ENCODE results near the gene FAM210B.
A peak's percentile ranks its signal among the peaks of the same experiment; 100 is the strongest.

FAM210B gene

DNA sequence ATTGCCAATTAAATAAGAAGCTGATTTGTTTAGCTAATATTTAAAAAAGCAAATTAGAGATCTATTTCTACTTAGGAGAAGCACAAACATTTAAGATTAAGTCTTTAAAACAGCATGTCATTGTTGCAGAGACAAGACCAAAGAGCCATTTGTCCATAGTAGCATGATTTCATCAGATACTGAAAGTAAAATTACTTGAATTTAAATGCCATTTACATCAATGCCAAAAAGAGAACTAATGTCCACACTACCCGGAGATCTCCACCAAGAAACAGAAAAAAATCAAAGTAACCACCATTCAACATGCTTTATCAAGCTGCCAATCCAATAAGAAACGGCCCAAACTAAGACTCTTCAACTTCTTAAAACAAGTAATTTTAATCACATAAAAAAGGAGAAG is 17.6 kb downstream of the FAM210B start:
- no peak for ATAC-seq
- TF ChIP-seq ARNTL (CRISPR knock-in tag; IDR thresholded peaks at IDR 0.05; ENCODE audit: borderline replicate concordance, low read depth) (no peak), TCF4 (CRISPR knock-in tag; IDR thresholded peaks at IDR 0.05; ENCODE audit: borderline replicate concordance) (no peak), ISL1 (CRISPR knock-in tag; IDR thresholded peaks at IDR 0.05) (no peak), ZNF565 (CRISPR knock-in tag; conservative IDR thresholded peaks at IDR 0.05; ENCODE audit: low read depth) (no peak), BACH2 (CRISPR knock-in tag; IDR thresholded peaks at IDR 0.05; ENCODE audit: borderline replicate concordance) (no peak), SNAI2 (CRISPR knock-in tag; IDR thresholded peaks at IDR 0.05) (no peak), PPARA (CRISPR knock-in tag; IDR thresholded peaks at IDR 0.05; ENCODE audit: borderline replicate concordance) (no peak), ZNF8 (CRISPR knock-in tag; IDR thresholded peaks at IDR 0.05) (no peak), ZFP30 (CRISPR knock-in tag; IDR thresholded peaks at IDR 0.05) (no peak), POU6F1 (CRISPR knock-in tag; IDR thresholded peaks at IDR 0.05; ENCODE audit: borderline replicate concordance, low read depth) (no peak), ZNF70 (CRISPR knock-in tag; IDR thresholded peaks at IDR 0.05) (no peak), ESRRG (CRISPR knock-in tag; IDR thresholded peaks at IDR 0.05) (no peak)
- TF ChIP-seq, protein P1, sequence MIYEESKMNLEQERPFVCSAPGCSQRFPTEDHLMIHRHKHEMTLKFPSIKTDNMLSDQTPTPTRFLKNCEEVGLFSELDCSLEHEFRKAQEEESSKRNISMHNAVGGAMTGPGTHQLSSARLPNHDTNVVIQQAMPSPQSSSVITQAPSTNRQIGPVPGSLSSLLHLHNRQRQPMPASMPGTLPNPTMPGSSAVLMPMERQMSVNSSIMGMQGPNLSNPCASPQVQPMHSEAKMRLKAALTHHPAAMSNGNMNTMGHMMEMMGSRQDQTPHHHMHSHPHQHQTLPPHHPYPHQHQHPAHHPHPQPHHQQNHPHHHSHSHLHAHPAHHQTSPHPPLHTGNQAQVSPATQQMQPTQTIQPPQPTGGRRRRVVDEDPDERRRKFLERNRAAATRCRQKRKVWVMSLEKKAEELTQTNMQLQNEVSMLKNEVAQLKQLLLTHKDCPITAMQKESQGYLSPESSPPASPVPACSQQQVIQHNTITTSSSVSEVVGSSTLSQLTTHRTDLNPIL (CRISPR knock-in tag; IDR thresholded peaks at IDR 0.05; ENCODE audit: low read depth): no peak

DNA sequence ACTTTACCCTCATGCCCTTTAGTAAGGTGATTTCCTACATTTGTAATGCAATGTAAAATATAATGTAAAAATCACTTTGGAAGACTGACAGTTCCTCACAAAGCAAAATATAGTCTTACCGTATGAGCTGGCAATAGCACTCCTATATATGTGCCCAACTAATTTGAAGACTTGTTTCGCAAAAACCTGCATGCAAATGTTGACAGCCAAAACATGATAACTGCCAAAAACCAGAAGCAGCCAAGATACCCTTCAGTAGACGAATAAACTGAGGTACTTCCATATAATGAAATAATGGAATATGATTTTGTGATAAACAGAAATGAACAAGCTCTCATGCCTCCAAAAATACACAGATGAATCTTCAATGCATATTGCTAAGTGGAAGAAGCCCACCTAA is 19.6 kb downstream of the FAM210B start:
- TF ChIP-seq ZFP3 (CRISPR knock-in tag; IDR thresholded peaks at IDR 0.05) (no peak), PATZ1 (CRISPR knock-in tag; IDR thresholded peaks at IDR 0.05; ENCODE audit: borderline replicate concordance) (no peak), CSRNP3 (CRISPR knock-in tag; IDR thresholded peaks at IDR 0.05) (no peak), OSR1 (CRISPR knock-in tag; IDR thresholded peaks at IDR 0.05) (no peak), ISL1 (CRISPR knock-in tag; IDR thresholded peaks at IDR 0.05) (no peak)
- ATAC-seq: no peak

DNA sequence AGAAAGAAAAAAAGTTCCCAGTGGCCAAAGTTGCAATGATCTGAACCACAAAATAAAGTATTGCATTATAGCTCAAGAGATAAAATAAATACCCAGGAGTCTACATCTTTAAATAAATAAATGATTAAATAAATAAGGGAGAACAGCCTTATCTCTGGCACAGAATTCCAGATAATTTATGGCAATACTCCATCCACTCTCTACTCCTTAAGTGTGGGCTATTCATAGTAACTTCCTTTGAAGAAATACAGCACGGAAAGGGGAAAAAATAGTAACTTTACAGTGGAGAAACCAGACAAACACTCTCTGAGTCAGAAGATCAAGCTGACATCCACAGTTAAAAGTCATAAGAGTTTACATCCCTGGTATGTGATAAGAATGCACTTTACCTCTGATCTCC is 21.6 kb downstream of the FAM210B start:
- TF ChIP-seq ISL1 (CRISPR knock-in tag; IDR thresholded peaks at IDR 0.05): peak; percentile 76
- TF ChIP-seq ZNF565 (CRISPR knock-in tag; conservative IDR thresholded peaks at IDR 0.05; ENCODE audit: low read depth): no peak
- peak; percentile 84 for ATAC-seq

DNA sequence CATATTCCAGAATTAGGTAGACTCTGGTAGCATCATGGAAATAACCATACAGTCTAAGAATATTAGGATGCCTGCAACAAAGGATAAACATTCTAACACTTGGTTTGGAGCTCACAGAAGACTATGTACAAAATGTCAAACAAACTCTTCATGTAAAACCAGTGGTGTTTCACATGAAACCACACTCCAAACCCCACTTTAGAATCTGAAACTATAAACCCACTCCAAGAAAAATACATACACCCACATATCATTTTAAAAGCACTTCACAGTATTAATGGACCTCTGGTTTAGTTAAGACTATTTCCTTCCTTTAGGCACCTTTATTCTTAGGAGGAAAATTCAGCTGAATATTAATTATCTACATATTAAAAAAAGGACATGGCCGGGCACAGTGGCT is 22.7 kb downstream of the FAM210B start:
- ATAC-seq: no peak
- no peak for TF ChIP-seq OSR1 (CRISPR knock-in tag; IDR thresholded peaks at IDR 0.05)
- no peak for TF ChIP-seq PATZ1 (CRISPR knock-in tag; IDR thresholded peaks at IDR 0.05; ENCODE audit: borderline replicate concordance)
- TF ChIP-seq, protein P2, sequence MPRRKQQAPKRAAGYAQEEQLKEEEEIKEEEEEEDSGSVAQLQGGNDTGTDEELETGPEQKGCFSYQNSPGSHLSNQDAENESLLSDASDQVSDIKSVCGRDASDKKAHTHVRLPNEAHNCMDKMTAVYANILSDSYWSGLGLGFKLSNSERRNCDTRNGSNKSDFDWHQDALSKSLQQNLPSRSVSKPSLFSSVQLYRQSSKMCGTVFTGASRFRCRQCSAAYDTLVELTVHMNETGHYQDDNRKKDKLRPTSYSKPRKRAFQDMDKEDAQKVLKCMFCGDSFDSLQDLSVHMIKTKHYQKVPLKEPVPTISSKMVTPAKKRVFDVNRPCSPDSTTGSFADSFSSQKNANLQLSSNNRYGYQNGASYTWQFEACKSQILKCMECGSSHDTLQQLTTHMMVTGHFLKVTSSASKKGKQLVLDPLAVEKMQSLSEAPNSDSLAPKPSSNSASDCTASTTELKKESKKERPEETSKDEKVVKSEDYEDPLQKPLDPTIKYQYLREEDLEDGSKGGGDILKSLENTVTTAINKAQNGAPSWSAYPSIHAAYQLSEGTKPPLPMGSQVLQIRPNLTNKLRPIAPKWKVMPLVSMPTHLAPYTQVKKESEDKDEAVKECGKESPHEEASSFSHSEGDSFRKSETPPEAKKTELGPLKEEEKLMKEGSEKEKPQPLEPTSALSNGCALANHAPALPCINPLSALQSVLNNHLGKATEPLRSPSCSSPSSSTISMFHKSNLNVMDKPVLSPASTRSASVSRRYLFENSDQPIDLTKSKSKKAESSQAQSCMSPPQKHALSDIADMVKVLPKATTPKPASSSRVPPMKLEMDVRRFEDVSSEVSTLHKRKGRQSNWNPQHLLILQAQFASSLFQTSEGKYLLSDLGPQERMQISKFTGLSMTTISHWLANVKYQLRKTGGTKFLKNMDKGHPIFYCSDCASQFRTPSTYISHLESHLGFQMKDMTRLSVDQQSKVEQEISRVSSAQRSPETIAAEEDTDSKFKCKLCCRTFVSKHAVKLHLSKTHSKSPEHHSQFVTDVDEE (CRISPR knock-in tag; IDR thresholded peaks at IDR 0.05): no peak
- no peak for TF ChIP-seq POU6F1 (CRISPR knock-in tag; IDR thresholded peaks at IDR 0.05; ENCODE audit: borderline replicate concordance, low read depth)
- TF ChIP-seq, protein P1 (CRISPR knock-in tag; IDR thresholded peaks at IDR 0.05; ENCODE audit: low read depth): no peak
